SK-N-SH (cell line): Measurements from ENCODE around the gene CDH23. TPM values are rescaled to one million over a fixed set of nuclear protein-coding genes. Genes with fewer than 3 reads are reported as not detected.

Experiments used
- CTCF ChIA-PET: fragments of 300-600, 350-600 bp; formaldehyde crosslinking; extraction: SDS; loops from one replicate; lab custom pipeline; 2021; lab: Yijun Ruan, JAX
- POLR2A ChIA-PET: fragments of 350-600 bp; sonication (Branson Sonifier 250); formaldehyde crosslinking; extraction: SDS; loops from one replicate; lab custom pipeline; 2020; ENCODE audit warnings: antibody characterized with exemption, inconsistent platforms; lab: Yijun Ruan, JAX
- DNase-seq: peaks from one replicate; pipeline ENCODE4 v3.0.0; 2012
- H2AFZ ChIP-seq: fragments of 200-600 bp; sonication (generic); 2 replicates; pipeline ENCODE4 v1.8.1; 2016; ENCODE audit warnings: antibody characterized with exemption, mild to moderate bottlenecking, low read depth
- H3F3A ChIP-seq: fragments of 200-600 bp; sonication (generic); replicated peaks from 2 replicates; pipeline ENCODE3; 2016; ENCODE audit warnings: antibody characterized with exemption, mild to moderate bottlenecking; ENCODE audit not compliant: insufficient read depth
- H3K27ac ChIP-seq, 2 experiments: fragments of 200-500 bp in 1 of 2; fragments of 200-600 bp in 1 of 2; sonication (Bioruptor generic) in 1 of 2; sonication (generic), shearing (Covaris generic) in 1 of 2; 2 replicates each; pipeline versions ENCODE4 v1.5.1 to v1.6.1; 2014 to 2016; ENCODE audit warnings: low read depth in 2 of 2, inconsistent platforms in 1 of 2, low read length in 1 of 2, mild to moderate bottlenecking in 1 of 2, mixed read lengths in 1 of 2
- H3K27me3 ChIP-seq: fragments of 200-600 bp; sonication (generic), shearing (Covaris generic); 2 replicates; pipeline ENCODE4 v1.6.1; 2016; ENCODE audit warnings: mixed run types; ENCODE audit not compliant: insufficient read depth
- H3K36me3 ChIP-seq, 2 experiments: fragments of 200-500 bp in 1 of 2; fragments of 200-600 bp in 1 of 2; sonication (Bioruptor generic) in 1 of 2; sonication (generic) in 1 of 2; replicated peaks in 1 of 2; 2 replicates each; pipeline versions ENCODE3 to v1.5.1; 2014 to 2016; ENCODE audit warnings: low read length in 1 of 2, mild to moderate bottlenecking in 1 of 2; ENCODE audit not compliant: insufficient read depth in 2 of 2, control insufficient read depth in 1 of 2
- H3K4me1 ChIP-seq, 2 experiments: fragments of 200-500 bp in 1 of 2; fragments of 200-600 bp in 1 of 2; sonication (Bioruptor generic) in 1 of 2; sonication (generic), shearing (Covaris generic) in 1 of 2; 2 replicates each; pipeline versions ENCODE4 v1.5.1 to v1.6.1; 2014 to 2016; ENCODE audit warnings: low read depth in 1 of 2, low read length in 1 of 2, mixed run types in 1 of 2; ENCODE audit not compliant: insufficient read depth in 2 of 2, control insufficient read depth in 1 of 2
- H3K4me2 ChIP-seq: fragments of 200-600 bp; sonication (generic), shearing (Covaris generic); 2 replicates; pipeline ENCODE4 v1.6.1; 2017; ENCODE audit warnings: mixed run types
- H3K4me3 ChIP-seq, 2 experiments: fragments of 200-500 bp in 1 of 2; fragments of 200-600 bp in 1 of 2; sonication (Bioruptor generic) in 1 of 2; sonication (generic), shearing (Covaris generic) in 1 of 2; 2 replicates each; pipeline versions ENCODE4 v1.5.1 to v1.8.1; 2014 to 2016; ENCODE audit warnings: low read depth in 2 of 2, inconsistent platforms in 1 of 2, low read length in 1 of 2, mild to moderate bottlenecking in 1 of 2, mixed read lengths in 1 of 2, moderate library complexity in 1 of 2
- H3K79me2 ChIP-seq: fragments of 200-600 bp; sonication (generic); 2 replicates; pipeline ENCODE4 v1.8.1; 2017; ENCODE audit warnings: mild to moderate bottlenecking; ENCODE audit not compliant: insufficient read depth
- H3K9ac ChIP-seq: fragments of 200-600 bp; sonication (generic); 2 replicates; pipeline ENCODE4 v1.6.1; 2017; ENCODE audit warnings: mixed run types
- H3K9me2 ChIP-seq: fragments of 200-600 bp; sonication (generic); 2 replicates; pipeline ENCODE4 v1.6.1; 2017; ENCODE audit warnings: mixed run types
- H3K9me3 ChIP-seq: fragments of 200-600 bp; sonication (generic); 2 replicates; pipeline ENCODE4 v1.6.1; 2017; ENCODE audit warnings: mixed run types, mild to moderate bottlenecking, moderate library complexity
- H4K20me1 ChIP-seq: fragments of 200-600 bp; sonication (generic); 2 replicates; pipeline ENCODE4 v1.6.1; 2017; ENCODE audit warnings: mild to moderate bottlenecking, mixed run types; ENCODE audit not compliant: insufficient read depth
- FOXJ3 ChIP-seq: sonication (generic); formaldehyde crosslinking; IDR thresholded peaks from 2 replicates; pipeline ENCODE4 v1.5.1; 2020; ENCODE audit warnings: mild to moderate bottlenecking, missing genetic modification reagents
- FOXM1 ChIP-seq: IDR thresholded peaks from 2 replicates; pipeline ENCODE4 v1.4.0; 2012; ENCODE audit warnings: low read depth, mild to moderate bottlenecking
- GABPA ChIP-seq: IDR thresholded peaks from 2 replicates; pipeline ENCODE4 v1.4.0; 2012; ENCODE audit warnings: low read depth, mild to moderate bottlenecking
- MEF2A ChIP-seq: IDR thresholded peaks from 2 replicates; pipeline ENCODE4 v1.4.0; 2012; ENCODE audit warnings: low read depth, borderline replicate concordance
- MXI1 ChIP-seq: IDR thresholded peaks from 2 replicates; pipeline ENCODE4 v1.6.1; 2012; ENCODE audit warnings: mild to moderate bottlenecking, low read depth, low read length, improper control_type of control experiment
- NRF1 ChIP-seq: IDR thresholded peaks from 2 replicates; pipeline ENCODE4 v1.6.1; 2012; ENCODE audit warnings: low read depth, mild to moderate bottlenecking, low read length
- POLR2AphosphoS5 ChIP-seq: IDR thresholded peaks from 2 replicates; pipeline ENCODE4 v1.6.1; 2012; ENCODE audit warnings: low read depth, low read length
- RCOR1 ChIP-seq: fragments of 150-350 bp; IDR thresholded peaks from 2 replicates; pipeline ENCODE4 v1.6.1; 2017; ENCODE audit warnings: antibody characterized with exemption, low read length
- RXRA ChIP-seq: IDR thresholded peaks from 2 replicates; pipeline ENCODE4 v1.4.0; 2012; ENCODE audit warnings: low read depth, mild to moderate bottlenecking, borderline replicate concordance
- SMC3 ChIP-seq: IDR thresholded peaks from 2 replicates; pipeline ENCODE4 v1.6.1; 2012; ENCODE audit warnings: low read depth, low read length, improper control_type of control experiment
- TAF1 ChIP-seq: IDR thresholded peaks from 2 replicates; pipeline ENCODE4 v1.6.1; 2012; ENCODE audit warnings: low read depth, mild to moderate bottlenecking, low read length, moderate library complexity, borderline replicate concordance
- TEAD4 ChIP-seq: IDR thresholded peaks from 2 replicates; pipeline ENCODE4 v1.4.0; 2012; ENCODE audit warnings: mild to moderate bottlenecking, borderline replicate concordance; ENCODE audit not compliant: insufficient read depth
- YY1 ChIP-seq: IDR thresholded peaks from 2 replicates; pipeline ENCODE4 v1.4.0; 2012; ENCODE audit warnings: low read depth, mild to moderate bottlenecking
- WGBS: methylation state at CpG from one replicate; pipeline ENCODE4 v1.1.6; 2017; ENCODE audit warnings: low lambda C conversion rate; 5-methylcytosine and 5-hydroxymethylcytosine counted together
- polyA plus RNA-seq, 3 experiments: library from polyadenylated mRNA; depleted of rRNA; stranded (reverse); fragments of >200 nt; gene quantifications; 2 replicates each; pipeline ENCODE4 v1.2.3, GENCODE V29; 2012
- TF ChIP-seq, protein P1 (sequence below): IDR thresholded peaks from 2 replicates; pipeline ENCODE4 v1.4.0; 2012; ENCODE audit warnings: low read depth, borderline replicate concordance
- TF ChIP-seq, protein P2 (sequence below): fragments of 150-350 bp; IDR thresholded peaks from 2 replicates; pipeline ENCODE4 v1.6.1; 2016; ENCODE audit warnings: mild to moderate bottlenecking, low read depth, low read length
- TF ChIP-seq, protein P3 (sequence below): fragments of 200-600 bp; sonication (generic); IDR thresholded peaks from 2 replicates; pipeline ENCODE4 v1.6.1; 2017; ENCODE audit warnings: antibody characterized with exemption, mild to moderate bottlenecking, moderate library complexity
- TF ChIP-seq, protein P4 (sequence below): fragments of 150-350 bp; IDR thresholded peaks from 2 replicates; pipeline ENCODE4 v1.6.1; 2017; ENCODE audit warnings: antibody characterized with exemption, low read length, low read depth, borderline replicate concordance
- TF ChIP-seq, protein P5 (sequence below): IDR thresholded peaks from 2 replicates; pipeline ENCODE4; 2012
- TF ChIP-seq, protein P6 (sequence below): IDR thresholded peaks from 2 replicates; pipeline ENCODE4 v1.4.0; 2012; ENCODE audit warnings: low read depth, borderline replicate concordance
- TF ChIP-seq, protein P7 (sequence below): IDR thresholded peaks from 2 replicates; pipeline ENCODE4 v1.6.1; 2012; ENCODE audit warnings: mild to moderate bottlenecking, low read depth, low read length, moderate library complexity

The CDH23 gene
- polyA plus RNA-seq, 1 of the 3 experiments (the other 2 are of a cell fraction) = 0.03 TPM

DNA sequence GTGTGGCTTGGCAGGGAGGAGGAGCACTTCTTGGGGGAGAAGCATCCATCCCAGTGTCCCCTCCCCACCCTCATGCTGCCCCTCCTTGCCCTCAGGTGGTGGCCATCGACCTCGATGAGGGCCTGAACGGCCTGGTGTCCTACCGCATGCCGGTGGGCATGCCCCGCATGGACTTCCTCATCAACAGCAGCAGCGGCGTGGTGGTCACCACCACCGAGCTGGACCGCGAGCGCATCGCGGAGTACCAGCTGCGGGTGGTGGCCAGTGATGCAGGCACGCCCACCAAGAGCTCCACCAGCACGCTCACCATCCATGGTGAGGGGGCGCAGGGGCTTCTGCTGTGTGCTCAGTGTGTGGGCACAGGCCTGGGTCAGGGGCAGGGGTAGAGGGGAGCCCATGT lies 308.1 kb downstream of the CDH23 start:
- H3F3A ChIP-seq = no peaks in the 10 kb centered on the region
- no peaks in the 10 kb centered on the region for H3K36me3 ChIP-seq
- no peak overlapping the region for H3K27ac ChIP-seq
- peaks cover 37% of the 10 kb centered on the region for H3K27me3 ChIP-seq
- peaks cover 0 to 14% of the 10 kb centered on the region in 2 experiments; a peak in 1 of 4 replicates for H3K4me1 ChIP-seq
- H2AFZ ChIP-seq = no peak overlapping the region
- H3K9me3 ChIP-seq = no peaks in the 10 kb centered on the region
- CTCF ChIA-PET = interaction anchor here (0.9 to 14.1 kb wide), 9 partner anchors 7 to 328 kb away, joined by 3 to 195 read pairs (median 11); partner anchors contain the start of gene CDH23
- no peak overlapping the region for H3K9ac ChIP-seq
- H3K79me2 ChIP-seq = no peaks in the 10 kb centered on the region
- no peak overlapping the region for H3K4me2 ChIP-seq
- H3K9me2 ChIP-seq = no peaks in the 10 kb centered on the region
- POLR2A ChIA-PET = interaction anchor here (0.7 kb wide), 1 partner anchor 296 kb away, joined by 3 read pairs; no protein-coding TSS in a partner anchor
- WGBS = 90% methylated on average over 4 of the region's 18 CpGs
- TF ChIP-seq TEAD4 = no peak
- TF ChIP-seq, protein P1, sequence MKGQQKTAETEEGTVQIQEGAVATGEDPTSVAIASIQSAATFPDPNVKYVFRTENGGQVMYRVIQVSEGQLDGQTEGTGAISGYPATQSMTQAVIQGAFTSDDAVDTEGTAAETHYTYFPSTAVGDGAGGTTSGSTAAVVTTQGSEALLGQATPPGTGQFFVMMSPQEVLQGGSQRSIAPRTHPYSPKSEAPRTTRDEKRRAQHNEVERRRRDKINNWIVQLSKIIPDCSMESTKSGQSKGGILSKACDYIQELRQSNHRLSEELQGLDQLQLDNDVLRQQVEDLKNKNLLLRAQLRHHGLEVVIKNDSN = no peak
- TF ChIP-seq, protein P2, sequence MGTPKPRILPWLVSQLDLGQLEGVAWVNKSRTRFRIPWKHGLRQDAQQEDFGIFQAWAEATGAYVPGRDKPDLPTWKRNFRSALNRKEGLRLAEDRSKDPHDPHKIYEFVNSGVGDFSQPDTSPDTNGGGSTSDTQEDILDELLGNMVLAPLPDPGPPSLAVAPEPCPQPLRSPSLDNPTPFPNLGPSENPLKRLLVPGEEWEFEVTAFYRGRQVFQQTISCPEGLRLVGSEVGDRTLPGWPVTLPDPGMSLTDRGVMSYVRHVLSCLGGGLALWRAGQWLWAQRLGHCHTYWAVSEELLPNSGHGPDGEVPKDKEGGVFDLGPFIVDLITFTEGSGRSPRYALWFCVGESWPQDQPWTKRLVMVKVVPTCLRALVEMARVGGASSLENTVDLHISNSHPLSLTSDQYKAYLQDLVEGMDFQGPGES = no peak
- TF ChIP-seq NRF1 = no peak
- TF ChIP-seq TAF1 = no peak
- TF ChIP-seq, protein P3, sequence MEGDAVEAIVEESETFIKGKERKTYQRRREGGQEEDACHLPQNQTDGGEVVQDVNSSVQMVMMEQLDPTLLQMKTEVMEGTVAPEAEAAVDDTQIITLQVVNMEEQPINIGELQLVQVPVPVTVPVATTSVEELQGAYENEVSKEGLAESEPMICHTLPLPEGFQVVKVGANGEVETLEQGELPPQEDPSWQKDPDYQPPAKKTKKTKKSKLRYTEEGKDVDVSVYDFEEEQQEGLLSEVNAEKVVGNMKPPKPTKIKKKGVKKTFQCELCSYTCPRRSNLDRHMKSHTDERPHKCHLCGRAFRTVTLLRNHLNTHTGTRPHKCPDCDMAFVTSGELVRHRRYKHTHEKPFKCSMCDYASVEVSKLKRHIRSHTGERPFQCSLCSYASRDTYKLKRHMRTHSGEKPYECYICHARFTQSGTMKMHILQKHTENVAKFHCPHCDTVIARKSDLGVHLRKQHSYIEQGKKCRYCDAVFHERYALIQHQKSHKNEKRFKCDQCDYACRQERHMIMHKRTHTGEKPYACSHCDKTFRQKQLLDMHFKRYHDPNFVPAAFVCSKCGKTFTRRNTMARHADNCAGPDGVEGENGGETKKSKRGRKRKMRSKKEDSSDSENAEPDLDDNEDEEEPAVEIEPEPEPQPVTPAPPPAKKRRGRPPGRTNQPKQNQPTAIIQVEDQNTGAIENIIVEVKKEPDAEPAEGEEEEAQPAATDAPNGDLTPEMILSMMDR = no peak
- TF ChIP-seq MEF2A = no peak
- TF ChIP-seq, protein P4, sequence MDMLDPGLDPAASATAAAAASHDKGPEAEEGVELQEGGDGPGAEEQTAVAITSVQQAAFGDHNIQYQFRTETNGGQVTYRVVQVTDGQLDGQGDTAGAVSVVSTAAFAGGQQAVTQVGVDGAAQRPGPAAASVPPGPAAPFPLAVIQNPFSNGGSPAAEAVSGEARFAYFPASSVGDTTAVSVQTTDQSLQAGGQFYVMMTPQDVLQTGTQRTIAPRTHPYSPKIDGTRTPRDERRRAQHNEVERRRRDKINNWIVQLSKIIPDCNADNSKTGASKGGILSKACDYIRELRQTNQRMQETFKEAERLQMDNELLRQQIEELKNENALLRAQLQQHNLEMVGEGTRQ = no peak
- no peak for TF ChIP-seq MXI1
- no peak for TF ChIP-seq FOXM1
- TF ChIP-seq YY1 = no peak
- TF ChIP-seq, protein P5, sequence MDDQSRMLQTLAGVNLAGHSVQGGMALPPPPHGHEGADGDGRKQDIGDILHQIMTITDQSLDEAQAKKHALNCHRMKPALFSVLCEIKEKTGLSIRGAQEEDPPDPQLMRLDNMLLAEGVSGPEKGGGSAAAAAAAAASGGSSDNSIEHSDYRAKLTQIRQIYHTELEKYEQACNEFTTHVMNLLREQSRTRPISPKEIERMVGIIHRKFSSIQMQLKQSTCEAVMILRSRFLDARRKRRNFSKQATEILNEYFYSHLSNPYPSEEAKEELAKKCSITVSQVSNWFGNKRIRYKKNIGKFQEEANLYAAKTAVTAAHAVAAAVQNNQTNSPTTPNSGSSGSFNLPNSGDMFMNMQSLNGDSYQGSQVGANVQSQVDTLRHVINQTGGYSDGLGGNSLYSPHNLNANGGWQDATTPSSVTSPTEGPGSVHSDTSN = no peak
- TF ChIP-seq FOXJ3 (CRISPR knock-in tag) = no peak
- TF ChIP-seq GABPA = no peak
- no peak for TF ChIP-seq POLR2AphosphoS5
- TF ChIP-seq, protein P6, sequence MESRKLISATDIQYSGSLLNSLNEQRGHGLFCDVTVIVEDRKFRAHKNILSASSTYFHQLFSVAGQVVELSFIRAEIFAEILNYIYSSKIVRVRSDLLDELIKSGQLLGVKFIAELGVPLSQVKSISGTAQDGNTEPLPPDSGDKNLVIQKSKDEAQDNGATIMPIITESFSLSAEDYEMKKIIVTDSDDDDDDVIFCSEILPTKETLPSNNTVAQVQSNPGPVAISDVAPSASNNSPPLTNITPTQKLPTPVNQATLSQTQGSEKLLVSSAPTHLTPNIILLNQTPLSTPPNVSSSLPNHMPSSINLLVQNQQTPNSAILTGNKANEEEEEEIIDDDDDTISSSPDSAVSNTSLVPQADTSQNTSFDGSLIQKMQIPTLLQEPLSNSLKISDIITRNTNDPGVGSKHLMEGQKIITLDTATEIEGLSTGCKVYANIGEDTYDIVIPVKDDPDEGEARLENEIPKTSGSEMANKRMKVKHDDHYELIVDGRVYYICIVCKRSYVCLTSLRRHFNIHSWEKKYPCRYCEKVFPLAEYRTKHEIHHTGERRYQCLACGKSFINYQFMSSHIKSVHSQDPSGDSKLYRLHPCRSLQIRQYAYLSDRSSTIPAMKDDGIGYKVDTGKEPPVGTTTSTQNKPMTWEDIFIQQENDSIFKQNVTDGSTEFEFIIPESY = no peak
- no peak for TF ChIP-seq RCOR1
- no peak for TF ChIP-seq RXRA
- no peak for TF ChIP-seq SMC3
- TF ChIP-seq, protein P7, sequence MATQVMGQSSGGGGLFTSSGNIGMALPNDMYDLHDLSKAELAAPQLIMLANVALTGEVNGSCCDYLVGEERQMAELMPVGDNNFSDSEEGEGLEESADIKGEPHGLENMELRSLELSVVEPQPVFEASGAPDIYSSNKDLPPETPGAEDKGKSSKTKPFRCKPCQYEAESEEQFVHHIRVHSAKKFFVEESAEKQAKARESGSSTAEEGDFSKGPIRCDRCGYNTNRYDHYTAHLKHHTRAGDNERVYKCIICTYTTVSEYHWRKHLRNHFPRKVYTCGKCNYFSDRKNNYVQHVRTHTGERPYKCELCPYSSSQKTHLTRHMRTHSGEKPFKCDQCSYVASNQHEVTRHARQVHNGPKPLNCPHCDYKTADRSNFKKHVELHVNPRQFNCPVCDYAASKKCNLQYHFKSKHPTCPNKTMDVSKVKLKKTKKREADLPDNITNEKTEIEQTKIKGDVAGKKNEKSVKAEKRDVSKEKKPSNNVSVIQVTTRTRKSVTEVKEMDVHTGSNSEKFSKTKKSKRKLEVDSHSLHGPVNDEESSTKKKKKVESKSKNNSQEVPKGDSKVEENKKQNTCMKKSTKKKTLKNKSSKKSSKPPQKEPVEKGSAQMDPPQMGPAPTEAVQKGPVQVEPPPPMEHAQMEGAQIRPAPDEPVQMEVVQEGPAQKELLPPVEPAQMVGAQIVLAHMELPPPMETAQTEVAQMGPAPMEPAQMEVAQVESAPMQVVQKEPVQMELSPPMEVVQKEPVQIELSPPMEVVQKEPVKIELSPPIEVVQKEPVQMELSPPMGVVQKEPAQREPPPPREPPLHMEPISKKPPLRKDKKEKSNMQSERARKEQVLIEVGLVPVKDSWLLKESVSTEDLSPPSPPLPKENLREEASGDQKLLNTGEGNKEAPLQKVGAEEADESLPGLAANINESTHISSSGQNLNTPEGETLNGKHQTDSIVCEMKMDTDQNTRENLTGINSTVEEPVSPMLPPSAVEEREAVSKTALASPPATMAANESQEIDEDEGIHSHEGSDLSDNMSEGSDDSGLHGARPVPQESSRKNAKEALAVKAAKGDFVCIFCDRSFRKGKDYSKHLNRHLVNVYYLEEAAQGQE = no peak
- no peak for DNase-seq
- H4K20me1 ChIP-seq = no peaks in the 10 kb centered on the region
- no peak overlapping the region for H3K4me3 ChIP-seq
